Hematopoietic multipotent progenitor cell treated with erythropoietin and hydrocortisone succinate and interleukin-3 and kit ligand, for 15 days (in vitro differentiated cells): Measurements from ENCODE around the gene TRIM44.

ENCODE experiments used
- DNase-seq: peaks from one replicate; pipeline ENCODE4 v3.0.0-alpha.2; 2015; ENCODE audit warnings: low spot score

TRIM44 gene

GRCh38 chr11:35717520-35717919 lies 54.9 kb downstream of the TRIM44 start:
- DNase-seq: no peak

GRCh38 chr11:35721651-35722282 lies 59.2 kb downstream of the TRIM44 start:
- no peak for DNase-seq

- no peak for DNase-seq
These were observed 60.1 kb downstream of the TRIM44 start for GRCh38 chr11:35722641-35723040.

GRCh38 chr11:35723493-35723892 lies 60.9 kb downstream of the TRIM44 start:
- DNase-seq: no peak

- DNase-seq: no peak
These were observed 61.3 kb downstream of the TRIM44 start for GRCh38 chr11:35723913-35724312.

GRCh38 chr11:35725885-35726284 lies 63.3 kb downstream of the TRIM44 start:
- no peak for DNase-seq

- DNase-seq: no peak
These were observed 64.6 kb downstream of the TRIM44 start for GRCh38 chr11:35727140-35727539.

- DNase-seq: no peak
These were observed 67.7 kb downstream of the TRIM44 start for GRCh38 chr11:35730254-35730653.

- DNase-seq: no peak
These were observed 72.3 kb downstream of the TRIM44 start for GRCh38 chr11:35734669-35735410.

GRCh38 chr11:35735411-35735810 lies 72.8 kb downstream of the TRIM44 start:
- no peak for DNase-seq

GRCh38 chr11:35735903-35736302 lies 73.3 kb downstream of the TRIM44 start:
- no peak for DNase-seq

GRCh38 chr11:35736952-35737351 lies 74.4 kb downstream of the TRIM44 start:
- no peak for DNase-seq

- DNase-seq: no peak
These were observed 77.7 kb downstream of the TRIM44 start for GRCh38 chr11:35740061-35740799.

GRCh38 chr11:35742707-35743454 lies 80.3 kb downstream of the TRIM44 start:
- no peak for DNase-seq

GRCh38 chr11:35746356-35747153 lies 84.0 kb downstream of the TRIM44 start:
- no peak for DNase-seq

- DNase-seq: no peak
These were observed 85.1 kb downstream of the TRIM44 start for GRCh38 chr11:35747668-35748067.

GRCh38 chr11:35748644-35749043 lies 86.1 kb downstream of the TRIM44 start:
- no peak for DNase-seq

- DNase-seq: no peak
These were observed 87.7 kb downstream of the TRIM44 start for GRCh38 chr11:35750315-35750714.

GRCh38 chr11:35750981-35751663 lies 88.5 kb downstream of the TRIM44 start:
- DNase-seq: no peak

- DNase-seq: no peak
These were observed 89.1 kb downstream of the TRIM44 start for GRCh38 chr11:35751664-35752061.

GRCh38 chr11:35752115-35752514 lies 89.5 kb downstream of the TRIM44 start:
- no peak for DNase-seq
